ENCODE measurements around the gene B3GALT5. TPM values are rescaled to one million over a fixed set of nuclear protein-coding genes. Genes with fewer than 3 reads are reported as not detected.

The B3GALT5 gene
- polyA plus RNA-seq, 2 of the 4 experiments (the other 2 are of a cell fraction) = 0.39 to 0.52 TPM

GRCh38 chr21:39661121-39661520 lies 48.4 kb downstream of the B3GALT5 start:
- ATAC-seq (no peak), FAIRE-seq (no peak), DNase-seq (ENCODE audit: low read depth in 1 of 2, low spot score in 1 of 2) (no peak)
- WGBS (ENCODE audit: missing lambda C conversion rate) = 93% methylated on average over 18 of the region's 18 CpGs
- H3K27ac ChIP-seq = peak overlapping the region; percentile 76 to 85
- TF ChIP-seq RAD21 (conservative IDR thresholded peaks at IDR 0.05 in 1 of 2, IDR thresholded peaks at IDR 0.05 in 1 of 2) (no peak), HEYL (CRISPR knock-in tag; IDR thresholded peaks at IDR 0.05) (no peak), REST (IDR thresholded peaks at IDR 0.05) (no peak), CEBPB (IDR thresholded peaks at IDR 0.05) (no peak), FOSB (CRISPR knock-in tag; IDR thresholded peaks at IDR 0.05) (no peak), HOXB13 (CRISPR knock-in tag; IDR thresholded peaks at IDR 0.05; ENCODE audit: low read depth) (no peak), POLR2A (IDR thresholded peaks at IDR 0.05; ENCODE audit: low read length) (no peak)
- TF ChIP-seq, protein P1, sequence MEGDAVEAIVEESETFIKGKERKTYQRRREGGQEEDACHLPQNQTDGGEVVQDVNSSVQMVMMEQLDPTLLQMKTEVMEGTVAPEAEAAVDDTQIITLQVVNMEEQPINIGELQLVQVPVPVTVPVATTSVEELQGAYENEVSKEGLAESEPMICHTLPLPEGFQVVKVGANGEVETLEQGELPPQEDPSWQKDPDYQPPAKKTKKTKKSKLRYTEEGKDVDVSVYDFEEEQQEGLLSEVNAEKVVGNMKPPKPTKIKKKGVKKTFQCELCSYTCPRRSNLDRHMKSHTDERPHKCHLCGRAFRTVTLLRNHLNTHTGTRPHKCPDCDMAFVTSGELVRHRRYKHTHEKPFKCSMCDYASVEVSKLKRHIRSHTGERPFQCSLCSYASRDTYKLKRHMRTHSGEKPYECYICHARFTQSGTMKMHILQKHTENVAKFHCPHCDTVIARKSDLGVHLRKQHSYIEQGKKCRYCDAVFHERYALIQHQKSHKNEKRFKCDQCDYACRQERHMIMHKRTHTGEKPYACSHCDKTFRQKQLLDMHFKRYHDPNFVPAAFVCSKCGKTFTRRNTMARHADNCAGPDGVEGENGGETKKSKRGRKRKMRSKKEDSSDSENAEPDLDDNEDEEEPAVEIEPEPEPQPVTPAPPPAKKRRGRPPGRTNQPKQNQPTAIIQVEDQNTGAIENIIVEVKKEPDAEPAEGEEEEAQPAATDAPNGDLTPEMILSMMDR (IDR thresholded peaks at IDR 0.05) = no peak
- TF ChIP-seq, protein P2, sequence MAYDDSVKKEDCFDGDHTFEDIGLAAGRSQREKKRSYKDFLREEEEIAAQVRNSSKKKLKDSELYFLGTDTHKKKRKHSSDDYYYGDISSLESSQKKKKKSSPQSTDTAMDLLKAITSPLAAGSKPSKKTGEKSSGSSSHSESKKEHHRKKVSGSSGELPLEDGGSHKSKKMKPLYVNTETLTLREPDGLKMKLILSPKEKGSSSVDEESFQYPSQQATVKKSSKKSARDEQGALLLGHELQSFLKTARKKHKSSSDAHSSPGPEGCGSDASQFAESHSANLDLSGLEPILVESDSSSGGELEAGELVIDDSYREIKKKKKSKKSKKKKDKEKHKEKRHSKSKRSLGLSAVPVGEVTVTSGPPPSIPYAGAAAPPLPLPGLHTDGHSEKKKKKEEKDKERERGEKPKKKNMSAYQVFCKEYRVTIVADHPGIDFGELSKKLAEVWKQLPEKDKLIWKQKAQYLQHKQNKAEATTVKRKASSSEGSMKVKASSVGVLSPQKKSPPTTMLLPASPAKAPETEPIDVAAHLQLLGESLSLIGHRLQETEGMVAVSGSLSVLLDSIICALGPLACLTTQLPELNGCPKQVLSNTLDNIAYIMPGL (CRISPR knock-in tag; IDR thresholded peaks at IDR 0.05; ENCODE audit: borderline replicate concordance) = no peak
- peaks cover 21% of the 10 kb centered on the region; the same call in 2 of the 3 replicates for H3K4me1 ChIP-seq
- ChIA-PET POLR2A (no interaction called here), CTCF (interaction anchor here (1.0 to 1.3 kb wide), 2 partner anchors 96 to 143 kb away, joined by 3 to 4 read pairs; no protein-coding TSS in a partner anchor)
- no peak overlapping the region for H3K4me3 ChIP-seq
- H3K9me3 ChIP-seq = no peaks in the 10 kb centered on the region
- H3K4me2 ChIP-seq = peak overlapping the region; percentile 79; the same call in 2 of the 3 replicates

DNA sequence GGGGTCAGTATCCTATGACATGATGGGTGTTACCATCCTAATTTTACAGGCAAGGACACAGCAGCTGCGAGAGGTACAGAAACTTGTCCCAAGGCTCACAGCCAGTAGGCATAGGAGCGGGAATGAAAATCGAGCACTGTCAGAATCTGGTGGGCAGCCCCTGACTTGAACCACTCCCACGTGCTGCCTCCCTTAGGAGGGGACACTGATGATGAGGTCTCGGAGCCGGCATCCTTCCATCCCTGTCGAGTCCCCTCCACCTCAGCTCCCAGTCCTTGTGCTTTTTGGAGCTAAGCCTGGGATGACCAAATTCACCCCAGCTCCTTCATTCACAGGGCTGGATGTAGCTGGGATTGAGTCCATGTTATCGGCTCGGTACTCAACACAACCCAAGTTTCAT lies 49.0 kb downstream of the B3GALT5 start:
- ATAC-seq (no peak), DNase-seq (ENCODE audit: low read depth in 1 of 2, low spot score in 1 of 2) (no peak), FAIRE-seq (no peak)
- ChIA-PET CTCF (interaction anchor here (0.5 to 1.3 kb wide), 2 partner anchors 107 to 144 kb away, joined by 3 to 4 read pairs; no protein-coding TSS in a partner anchor), POLR2A (no interaction called here)
- Histone ChIP-seq H3K9me3 (no peaks in the 10 kb centered on the region), H3K4me3 (no peak overlapping the region), H3K27ac (peak overlapping the region; percentile 8 to 36; a peak in 3 of 6 replicates), H3K4me1 (peaks cover 21% of the 10 kb centered on the region; the same call in 2 of the 3 replicates), H3K4me2 (no peak overlapping the region)
- 90% methylated on average over 6 of the region's 9 CpGs for WGBS (ENCODE audit: missing lambda C conversion rate)
- TF ChIP-seq ZNF302 (CRISPR knock-in tag; IDR thresholded peaks at IDR 0.05) (no peak), POLR2AphosphoS2 (conservative IDR thresholded peaks at IDR 0.05; ENCODE audit: low read length) (no peak), NFE2L2 (conservative IDR thresholded peaks at IDR 0.05; ENCODE audit: low read length) (no peak), HDAC2 (IDR thresholded peaks at IDR 0.05) (no peak), SMC3 (IDR thresholded peaks at IDR 0.05) (no peak), MAFK (IDR thresholded peaks at IDR 0.05; ENCODE audit: partially characterized antibody) (no peak)
- TF ChIP-seq, protein P3, sequence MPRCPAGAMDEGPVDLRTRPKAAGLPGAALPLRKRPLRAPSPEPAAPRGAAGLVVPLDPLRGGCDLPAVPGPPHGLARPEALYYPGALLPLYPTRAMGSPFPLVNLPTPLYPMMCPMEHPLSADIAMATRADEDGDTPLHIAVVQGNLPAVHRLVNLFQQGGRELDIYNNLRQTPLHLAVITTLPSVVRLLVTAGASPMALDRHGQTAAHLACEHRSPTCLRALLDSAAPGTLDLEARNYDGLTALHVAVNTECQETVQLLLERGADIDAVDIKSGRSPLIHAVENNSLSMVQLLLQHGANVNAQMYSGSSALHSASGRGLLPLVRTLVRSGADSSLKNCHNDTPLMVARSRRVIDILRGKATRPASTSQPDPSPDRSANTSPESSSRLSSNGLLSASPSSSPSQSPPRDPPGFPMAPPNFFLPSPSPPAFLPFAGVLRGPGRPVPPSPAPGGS (IDR thresholded peaks at IDR 0.05) = no peak
